ENCODE results near the gene STEAP2.

DNA sequence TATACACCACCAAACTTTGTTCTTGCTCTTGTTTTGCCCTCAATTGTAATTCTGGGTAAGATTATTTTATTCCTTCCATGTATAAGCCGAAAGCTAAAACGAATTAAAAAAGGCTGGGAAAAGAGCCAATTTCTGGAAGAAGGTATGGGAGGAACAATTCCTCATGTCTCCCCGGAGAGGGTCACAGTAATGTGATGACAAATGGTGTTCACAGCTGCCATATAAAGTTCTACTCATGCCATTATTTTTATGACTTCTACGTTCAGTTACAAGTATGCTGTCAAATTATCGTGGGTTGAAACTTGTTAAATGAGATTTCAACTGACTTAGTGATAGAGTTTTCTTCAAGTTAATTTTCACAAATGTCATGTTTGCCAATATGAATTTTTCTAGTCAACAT is 20.9 kb downstream of the STEAP2 start:
- TF ChIP-seq ZFX (IDR thresholded peaks at IDR 0.05): no peak
- TF ChIP-seq, protein P1, sequence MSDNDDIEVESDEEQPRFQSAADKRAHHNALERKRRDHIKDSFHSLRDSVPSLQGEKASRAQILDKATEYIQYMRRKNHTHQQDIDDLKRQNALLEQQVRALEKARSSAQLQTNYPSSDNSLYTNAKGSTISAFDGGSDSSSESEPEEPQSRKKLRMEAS (IDR thresholded peaks at IDR 0.05): no peak
- TF ChIP-seq, protein P2, sequence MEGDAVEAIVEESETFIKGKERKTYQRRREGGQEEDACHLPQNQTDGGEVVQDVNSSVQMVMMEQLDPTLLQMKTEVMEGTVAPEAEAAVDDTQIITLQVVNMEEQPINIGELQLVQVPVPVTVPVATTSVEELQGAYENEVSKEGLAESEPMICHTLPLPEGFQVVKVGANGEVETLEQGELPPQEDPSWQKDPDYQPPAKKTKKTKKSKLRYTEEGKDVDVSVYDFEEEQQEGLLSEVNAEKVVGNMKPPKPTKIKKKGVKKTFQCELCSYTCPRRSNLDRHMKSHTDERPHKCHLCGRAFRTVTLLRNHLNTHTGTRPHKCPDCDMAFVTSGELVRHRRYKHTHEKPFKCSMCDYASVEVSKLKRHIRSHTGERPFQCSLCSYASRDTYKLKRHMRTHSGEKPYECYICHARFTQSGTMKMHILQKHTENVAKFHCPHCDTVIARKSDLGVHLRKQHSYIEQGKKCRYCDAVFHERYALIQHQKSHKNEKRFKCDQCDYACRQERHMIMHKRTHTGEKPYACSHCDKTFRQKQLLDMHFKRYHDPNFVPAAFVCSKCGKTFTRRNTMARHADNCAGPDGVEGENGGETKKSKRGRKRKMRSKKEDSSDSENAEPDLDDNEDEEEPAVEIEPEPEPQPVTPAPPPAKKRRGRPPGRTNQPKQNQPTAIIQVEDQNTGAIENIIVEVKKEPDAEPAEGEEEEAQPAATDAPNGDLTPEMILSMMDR (IDR thresholded peaks at IDR 0.05 in 2 of 3, conservative IDR thresholded peaks at IDR 0.05 in 1 of 3; ENCODE audit: borderline replicate concordance in 1 of 3, insufficient read depth in 1 of 3, low read depth in 2 of 3, low read length in 2 of 3): no peak
- no peak for TF ChIP-seq CBX3 (IDR thresholded peaks at IDR 0.05; ENCODE audit: low read depth)
- TF ChIP-seq EZH2 (IDR thresholded peaks at IDR 0.05): no peak
- TF ChIP-seq RAD21 (IDR thresholded peaks at IDR 0.05; ENCODE audit: low read depth): no peak
- TF ChIP-seq POLR2A (IDR thresholded peaks at IDR 0.05; ENCODE audit: borderline replicate concordance, extremely low read depth, insufficient read depth, insufficient read length): no peak
- TF ChIP-seq ZNF274 (IDR thresholded peaks at IDR 0.05; ENCODE audit: low read depth, low read length): no peak
- no peak for TF ChIP-seq POLR2AphosphoS5 (IDR thresholded peaks at IDR 0.05; ENCODE audit: low read depth, low read length)
- TF ChIP-seq EZH2phosphoT487 (IDR thresholded peaks at IDR 0.05; ENCODE audit: borderline replicate concordance): no peak
- no peak for TF ChIP-seq YY1 (IDR thresholded peaks at IDR 0.05; ENCODE audit: extremely low read depth, insufficient replicate concordance, low read depth, low read length)

Data from HCT116 (cell line).